Sigmoid colon (tissue), 7 donors: ENCODE measurements around the gene ELOVL5. TPM values are rescaled to one million over a fixed set of nuclear protein-coding genes. Genes with fewer than 3 reads are reported as not detected.

ENCODE experiments used
- DNase-seq: peaks from one replicate; pipeline ENCODE4 v3.0.0-alpha.2; 2019
- H3K27ac ChIP-seq, 4 donors: fragments of 200-600 bp; sonication (generic); one replicate each; pipeline ENCODE4 v1.5.1; 2016 to 2019; ENCODE audit warnings: mild to moderate bottlenecking in 1 of 4
- H3K27me3 ChIP-seq, 3 donors: fragments of 200-600 bp; sonication (generic); one replicate each; pipeline ENCODE4 v1.5.1; 2019; ENCODE audit warnings: mild to moderate bottlenecking in 1 of 3
- H3K36me3 ChIP-seq, 4 donors: fragments of 200-600 bp; sonication (generic); one replicate each; pipeline ENCODE4 v1.5.1; 2016 to 2019
- H3K4me1 ChIP-seq, 4 donors: fragments of 200-600 bp; sonication (generic); one replicate each; pipeline ENCODE4 v1.5.1; 2017 to 2019
- H3K4me3 ChIP-seq, 4 donors: fragments of 200-600 bp; sonication (generic); one replicate each; pipeline ENCODE4 v1.5.1; 2017 to 2019; ENCODE audit warnings: mild to moderate bottlenecking in 2 of 4, moderate library complexity in 1 of 4
- H3K9me3 ChIP-seq, 4 donors: fragments of 200-600 bp in 3 of 4; sonication (generic) in 3 of 4; one replicate each; pipeline versions ENCODE4 v1.5.1 to v1.6.1; 2013 to 2019
- EP300 ChIP-seq, 4 donors: sonication (generic); formaldehyde crosslinking; IDR thresholded peaks; one replicate each; pipeline ENCODE4 v1.6.1; 2017; ENCODE audit warnings: antibody characterized with exemption in 4 of 4
- POLR2A ChIP-seq, 2 donors: fragments of 450-650 bp; IDR thresholded peaks; one replicate each; pipeline ENCODE4 v1.6.1; 2016; ENCODE audit warnings: antibody characterized with exemption in 2 of 2, mild to moderate bottlenecking in 2 of 2, moderate library complexity in 2 of 2
- POLR2AphosphoS5 ChIP-seq, 4 donors: sonication (generic); formaldehyde crosslinking; IDR thresholded peaks; one replicate each; pipeline ENCODE4 v1.6.1; 2017; ENCODE audit warnings: antibody characterized with exemption in 4 of 4
- WGBS, 2 donors: extraction: QIAGEN DNeasy Blood & Tissue Kit; methylation state at CpG; one replicate each; pipeline ENCODE4 v1.1.7; 2013; 5-methylcytosine and 5-hydroxymethylcytosine counted together
- intact Hi-C: fragments of 100-400 bp; cut with DNase I; formaldehyde crosslinking; loops from one replicate; pipeline ENCODE4 v1.15.1; 2023
- polyA plus RNA-seq, 3 donors: library from polyadenylated mRNA; stranded (reverse); fragments of 200-250 nt; gene quantifications; one replicate each; pipeline ENCODE4 v1.2.3, GENCODE V29; 2013
- total RNA-seq, 4 donors: library from RNA; depleted of rRNA; stranded (reverse); fragments of >200 nt; gene quantifications; one replicate each; pipeline ENCODE4 v1.1.0, GENCODE V29; 2016
- TF ChIP-seq, protein P1 (sequence below), 4 experiments: fragments of 450-650 bp in 3 of 4; fragments of 200-600 bp in 1 of 4; IDR thresholded peaks; one replicate each; pipeline ENCODE4 v1.5.1; 2016 to 2019; ENCODE audit warnings: antibody characterized with exemption in 4 of 4, mild to moderate bottlenecking in 3 of 4, moderate library complexity in 2 of 4
- donor health status: healthy with polysubstance abuse.
- donor health status: Bipolar disorder and iron deficiency.
- donor health status: healthy.

Gene ELOVL5
- total and polyA plus RNA-seq, 7 donors = 7.2 to 73.8 (median 54.3) TPM

DNA sequence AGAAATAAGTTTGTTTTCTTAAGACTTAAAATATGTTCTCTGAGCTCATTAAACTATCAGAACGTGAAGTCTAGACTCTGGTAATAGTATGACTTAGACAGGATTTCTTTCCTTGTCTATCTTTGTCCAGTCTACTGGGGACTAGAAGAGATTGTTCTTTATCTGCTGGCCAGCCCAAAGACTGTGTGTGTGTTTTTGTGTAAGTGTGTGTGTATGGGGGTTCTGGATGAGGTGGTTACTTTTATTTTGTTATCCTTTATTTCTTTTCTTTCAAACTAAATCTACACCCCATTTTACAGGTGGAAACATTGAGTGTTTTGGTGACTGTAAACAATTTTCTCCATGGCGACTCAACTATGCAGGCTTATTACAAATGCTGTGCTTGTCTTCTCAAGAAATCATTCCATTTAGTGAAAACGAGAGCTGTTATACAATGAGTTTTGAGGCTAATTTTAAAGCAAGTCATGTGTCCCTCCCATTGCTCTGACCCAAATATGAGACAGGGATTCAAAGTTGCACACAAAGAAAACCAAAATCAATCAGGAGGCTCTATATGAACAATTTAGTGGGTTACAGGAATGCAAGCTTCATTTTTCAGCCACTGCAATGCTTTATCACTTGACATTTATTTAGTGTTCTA is 97.6 kb downstream of the ELOVL5 start:
- H3K4me1 ChIP-seq = no peaks in the 10 kb centered on the region
- H3K27ac ChIP-seq = no peak overlapping the region
- H3K27me3 ChIP-seq = no peaks in the 10 kb centered on the region
- H3K36me3 ChIP-seq = no peaks in the 10 kb centered on the region
- 80 to 81% methylated on average over 3 of the region's 3 CpGs for WGBS, 2 donors
- H3K9me3 ChIP-seq = no peaks in the 10 kb centered on the region
- H3K4me3 ChIP-seq = no peak overlapping the region
- intact Hi-C loops = no loop called here
- no peak for TF ChIP-seq POLR2AphosphoS5 (IDR thresholded peaks at IDR 0.05)
- no peak for DNase-seq

DNA sequence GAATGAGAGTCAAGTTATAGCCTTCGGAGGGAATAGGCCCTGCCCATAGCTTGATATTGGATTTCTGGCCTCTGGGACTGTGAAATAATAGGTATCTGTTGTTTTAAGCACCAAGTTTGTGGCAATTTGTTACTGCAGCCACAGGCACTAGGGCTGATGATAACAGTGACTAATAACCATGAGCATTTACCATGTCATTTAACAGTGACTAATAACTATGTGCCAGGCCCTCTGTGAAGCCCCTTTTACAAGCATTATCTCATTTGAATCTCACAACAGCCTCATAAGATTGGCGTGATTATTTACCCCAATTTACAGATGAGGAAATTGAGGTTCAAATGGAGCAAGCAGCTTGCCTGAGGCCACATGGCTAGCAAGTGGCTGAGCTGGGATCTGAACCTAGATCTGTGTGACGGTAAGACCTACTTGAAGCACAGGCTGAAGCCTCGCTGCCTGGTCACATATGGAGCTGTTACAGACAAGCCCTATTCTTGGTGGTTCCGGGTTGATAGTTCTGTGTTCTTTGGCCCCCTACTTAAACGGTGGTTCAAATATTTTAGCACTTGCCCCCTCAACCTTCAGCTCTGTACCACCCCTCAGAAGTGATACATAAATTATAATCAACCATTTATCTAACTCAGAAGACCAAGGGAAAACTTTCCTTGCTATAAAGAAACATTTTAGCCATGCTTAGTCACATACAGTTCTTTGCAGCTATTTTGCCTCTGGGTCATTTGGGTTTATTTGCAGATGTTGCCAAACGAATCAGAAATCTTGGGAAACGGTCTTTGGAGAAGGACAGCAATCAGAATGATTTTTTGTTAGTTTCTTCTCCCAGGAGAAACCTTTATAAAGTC is 98.3 kb downstream of the ELOVL5 start:
- no peak overlapping the region for H3K4me3 ChIP-seq
- intact Hi-C loops = no loop called here
- H3K9me3 ChIP-seq = no peaks in the 10 kb centered on the region
- 75 to 84% methylated on average over 8 of the region's 8 CpGs for WGBS, 2 donors
- no peaks in the 10 kb centered on the region for H3K27me3 ChIP-seq
- H3K4me1 ChIP-seq = no peaks in the 10 kb centered on the region
- no peaks in the 10 kb centered on the region for H3K36me3 ChIP-seq
- H3K27ac ChIP-seq = no peak overlapping the region
- TF ChIP-seq POLR2A (IDR thresholded peaks at IDR 0.05) (no peak), EP300 (IDR thresholded peaks at IDR 0.05) (no peak), POLR2AphosphoS5 (IDR thresholded peaks at IDR 0.05) (no peak)
- TF ChIP-seq, protein P1, sequence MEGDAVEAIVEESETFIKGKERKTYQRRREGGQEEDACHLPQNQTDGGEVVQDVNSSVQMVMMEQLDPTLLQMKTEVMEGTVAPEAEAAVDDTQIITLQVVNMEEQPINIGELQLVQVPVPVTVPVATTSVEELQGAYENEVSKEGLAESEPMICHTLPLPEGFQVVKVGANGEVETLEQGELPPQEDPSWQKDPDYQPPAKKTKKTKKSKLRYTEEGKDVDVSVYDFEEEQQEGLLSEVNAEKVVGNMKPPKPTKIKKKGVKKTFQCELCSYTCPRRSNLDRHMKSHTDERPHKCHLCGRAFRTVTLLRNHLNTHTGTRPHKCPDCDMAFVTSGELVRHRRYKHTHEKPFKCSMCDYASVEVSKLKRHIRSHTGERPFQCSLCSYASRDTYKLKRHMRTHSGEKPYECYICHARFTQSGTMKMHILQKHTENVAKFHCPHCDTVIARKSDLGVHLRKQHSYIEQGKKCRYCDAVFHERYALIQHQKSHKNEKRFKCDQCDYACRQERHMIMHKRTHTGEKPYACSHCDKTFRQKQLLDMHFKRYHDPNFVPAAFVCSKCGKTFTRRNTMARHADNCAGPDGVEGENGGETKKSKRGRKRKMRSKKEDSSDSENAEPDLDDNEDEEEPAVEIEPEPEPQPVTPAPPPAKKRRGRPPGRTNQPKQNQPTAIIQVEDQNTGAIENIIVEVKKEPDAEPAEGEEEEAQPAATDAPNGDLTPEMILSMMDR (IDR thresholded peaks at IDR 0.05) = no peak
- DNase-seq = no peak

DNA sequence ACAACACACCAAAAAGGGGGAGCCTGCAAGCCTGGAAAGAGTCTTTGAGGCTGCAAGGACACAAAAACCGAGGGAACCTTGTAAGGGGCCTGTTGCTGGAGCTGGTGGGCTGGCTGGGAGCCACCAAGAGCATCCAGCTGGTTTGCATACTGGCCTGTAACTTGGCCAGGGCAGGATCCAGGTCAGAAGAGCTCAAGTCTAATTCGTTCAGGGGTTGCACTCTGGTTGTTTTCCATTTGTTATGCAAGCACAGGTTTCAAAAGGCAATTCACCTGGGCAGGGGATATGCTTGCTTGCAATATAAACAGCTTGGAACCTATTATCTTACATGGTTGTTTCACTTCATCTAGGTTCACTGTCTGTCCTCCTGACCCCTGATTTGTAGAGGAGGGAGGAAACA is 101.8 kb downstream of the ELOVL5 start:
- 68 to 70% methylated on average over 2 of the region's 2 CpGs for WGBS, 2 donors

DNA sequence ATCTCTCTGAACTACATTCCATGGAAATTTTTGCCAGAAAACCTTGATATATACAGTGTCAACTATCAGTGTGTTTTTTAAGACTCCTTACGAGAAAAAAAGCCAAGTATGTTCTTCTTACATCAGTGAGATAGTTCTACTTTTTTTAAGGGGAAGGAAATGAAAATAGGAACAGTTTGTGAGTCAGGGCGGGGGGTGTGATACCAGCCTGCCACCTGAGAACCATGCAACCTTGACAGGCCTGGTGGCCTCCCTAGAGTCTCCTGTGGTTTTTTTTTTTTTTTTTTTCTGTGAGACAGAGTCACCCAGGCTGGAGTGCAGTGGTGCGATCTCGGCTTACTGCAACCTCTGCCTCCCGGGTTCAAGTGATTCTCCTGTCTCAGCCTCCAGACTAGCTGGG is 103.8 kb downstream of the ELOVL5 start:
- 43 to 88% methylated on average over 5 of the region's 5 CpGs for WGBS, 2 donors
- Histone ChIP-seq H3K27me3 (no peaks in the 10 kb centered on the region), H3K9me3 (no peaks in the 10 kb centered on the region), H3K4me1 (no peaks in the 10 kb centered on the region), H3K4me3 (no peak overlapping the region), H3K36me3 (no peaks in the 10 kb centered on the region), H3K27ac (no peak overlapping the region)
- intact Hi-C loops = no loop called here
- DNase-seq = no peak
- no peak for TF ChIP-seq EP300 (IDR thresholded peaks at IDR 0.05)
- no peak for TF ChIP-seq POLR2A (IDR thresholded peaks at IDR 0.05)
- TF ChIP-seq, protein P1 (IDR thresholded peaks at IDR 0.05) = no peak
- no peak for TF ChIP-seq POLR2AphosphoS5 (IDR thresholded peaks at IDR 0.05)

More for the DNA sequence above, 101.8 kb downstream of the ELOVL5 start:
- intact Hi-C loops = no loop called here
- Histone ChIP-seq H3K4me1 (no peaks in the 10 kb centered on the region), H3K27ac (no peak overlapping the region), H3K9me3 (no peaks in the 10 kb centered on the region), H3K27me3 (no peaks in the 10 kb centered on the region), H3K4me3 (no peak overlapping the region), H3K36me3 (no peaks in the 10 kb centered on the region)
- TF ChIP-seq EP300 (IDR thresholded peaks at IDR 0.05) (no peak), POLR2A (IDR thresholded peaks at IDR 0.05) (no peak), POLR2AphosphoS5 (IDR thresholded peaks at IDR 0.05) (no peak)
- TF ChIP-seq, protein P1 (IDR thresholded peaks at IDR 0.05) = no peak
- DNase-seq = no peak

DNA sequence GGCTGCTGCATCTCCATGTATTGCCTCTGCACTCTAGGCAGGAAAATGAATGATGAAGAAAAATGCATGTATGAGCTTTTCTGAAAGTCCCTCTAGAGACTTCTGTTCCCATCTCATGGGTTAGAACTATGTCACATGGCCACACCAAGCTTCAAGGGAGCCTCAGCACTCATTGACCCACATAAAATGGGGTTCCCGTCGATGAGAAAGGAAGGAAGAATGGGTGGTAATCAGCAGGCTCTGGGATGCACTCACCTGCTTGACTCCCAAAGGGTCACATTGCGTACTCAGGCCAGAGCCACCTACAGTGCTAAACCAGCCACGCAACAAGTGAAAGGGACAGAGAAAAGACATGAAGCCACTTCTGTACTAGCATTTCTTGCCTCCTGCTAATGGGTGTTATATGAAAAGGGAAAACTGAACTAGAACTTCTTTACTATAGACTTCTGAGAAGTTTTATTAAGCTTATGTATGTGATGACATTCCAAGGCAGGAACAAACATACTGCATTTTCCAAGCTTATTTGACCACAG is 104.3 kb downstream of the ELOVL5 start:
- Histone ChIP-seq H3K27me3 (no peaks in the 10 kb centered on the region), H3K4me3 (no peak overlapping the region), H3K4me1 (no peaks in the 10 kb centered on the region), H3K27ac (no peak overlapping the region), H3K9me3 (no peaks in the 10 kb centered on the region), H3K36me3 (no peaks in the 10 kb centered on the region)
- WGBS, 2 donors = 68 to 89% methylated on average over 4 of the region's 4 CpGs
- TF ChIP-seq, protein P1 (IDR thresholded peaks at IDR 0.05) = no peak
- TF ChIP-seq POLR2A (IDR thresholded peaks at IDR 0.05) (no peak), EP300 (IDR thresholded peaks at IDR 0.05) (no peak), POLR2AphosphoS5 (IDR thresholded peaks at IDR 0.05) (no peak)
- intact Hi-C loops = no loop called here
- DNase-seq = no peak
